ENCODE measurements around the gene TMEM170B. TPM values are rescaled to one million over a fixed set of nuclear protein-coding genes. Genes with fewer than 3 reads are reported as not detected.
A peak's percentile ranks its signal among the peaks of the same experiment; 100 is the strongest.

Gene TMEM170B
- total RNA-seq, 1 donor from 2014 or later, result 9.2 TPM

- H3K9me3 ChIP-seq, result no peaks in the 10 kb centered on the region
- DNase-seq (no peak), ATAC-seq (peak; percentile 81)
- H3K36me3 ChIP-seq, result no peaks in the 10 kb centered on the region
- peaks cover 10% of the 10 kb centered on the region for H3K4me1 ChIP-seq
- peak overlapping the region; percentile 43 for H3K27ac ChIP-seq
- H3K27me3 ChIP-seq, result no peaks in the 10 kb centered on the region
- H3K4me3 ChIP-seq, result no peak overlapping the region
- TF ChIP-seq, protein P1, sequence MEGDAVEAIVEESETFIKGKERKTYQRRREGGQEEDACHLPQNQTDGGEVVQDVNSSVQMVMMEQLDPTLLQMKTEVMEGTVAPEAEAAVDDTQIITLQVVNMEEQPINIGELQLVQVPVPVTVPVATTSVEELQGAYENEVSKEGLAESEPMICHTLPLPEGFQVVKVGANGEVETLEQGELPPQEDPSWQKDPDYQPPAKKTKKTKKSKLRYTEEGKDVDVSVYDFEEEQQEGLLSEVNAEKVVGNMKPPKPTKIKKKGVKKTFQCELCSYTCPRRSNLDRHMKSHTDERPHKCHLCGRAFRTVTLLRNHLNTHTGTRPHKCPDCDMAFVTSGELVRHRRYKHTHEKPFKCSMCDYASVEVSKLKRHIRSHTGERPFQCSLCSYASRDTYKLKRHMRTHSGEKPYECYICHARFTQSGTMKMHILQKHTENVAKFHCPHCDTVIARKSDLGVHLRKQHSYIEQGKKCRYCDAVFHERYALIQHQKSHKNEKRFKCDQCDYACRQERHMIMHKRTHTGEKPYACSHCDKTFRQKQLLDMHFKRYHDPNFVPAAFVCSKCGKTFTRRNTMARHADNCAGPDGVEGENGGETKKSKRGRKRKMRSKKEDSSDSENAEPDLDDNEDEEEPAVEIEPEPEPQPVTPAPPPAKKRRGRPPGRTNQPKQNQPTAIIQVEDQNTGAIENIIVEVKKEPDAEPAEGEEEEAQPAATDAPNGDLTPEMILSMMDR (IDR thresholded peaks at IDR 0.05), result no peak
- intact Hi-C loops (cut with DNase I), result no loop called here
Observed at GRCh38 chr6:11525468-11526155, 11.9 kb upstream of the TMEM170B start.

DNA sequence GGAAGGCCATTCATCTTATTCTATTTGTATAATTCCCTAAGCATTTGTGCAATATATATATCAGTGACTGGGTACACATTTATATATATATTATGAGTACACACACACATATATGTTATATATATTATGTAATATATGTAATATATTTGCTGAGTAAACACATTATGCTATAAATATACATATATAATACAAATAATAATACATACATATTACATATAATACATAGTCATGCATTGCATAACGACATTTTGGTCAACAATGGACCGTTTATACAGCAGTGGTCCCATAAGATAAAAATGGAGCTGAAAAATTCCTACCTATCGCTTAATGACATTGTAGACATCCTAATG lies 11.4 kb upstream of the TMEM170B start:
- no peak overlapping the region for H3K27ac ChIP-seq
- no peak overlapping the region for H3K4me3 ChIP-seq
- ATAC-seq, result no peak
- intact Hi-C loops (cut with DNase I), result no loop called here
- TF ChIP-seq, protein P1 (IDR thresholded peaks at IDR 0.05), result no peak
- no peaks in the 10 kb centered on the region for H3K9me3 ChIP-seq
- DNase-seq, result no peak
- H3K27me3 ChIP-seq, result no peaks in the 10 kb centered on the region
- H3K36me3 ChIP-seq, result no peaks in the 10 kb centered on the region
- peaks cover 10% of the 10 kb centered on the region for H3K4me1 ChIP-seq

GRCh38 chr6:11527274-11527870 lies 10.2 kb upstream of the TMEM170B start:
- no peak overlapping the region for H3K27ac ChIP-seq
- TF ChIP-seq, protein P1 (IDR thresholded peaks at IDR 0.05), result no peak
- no peaks in the 10 kb centered on the region for H3K9me3 ChIP-seq
- H3K4me1 ChIP-seq, result peaks cover 4% of the 10 kb centered on the region
- H3K36me3 ChIP-seq, result no peaks in the 10 kb centered on the region
- H3K27me3 ChIP-seq, result no peaks in the 10 kb centered on the region
- no peak overlapping the region for H3K4me3 ChIP-seq
- intact Hi-C loops (cut with DNase I), result no loop called here
- no peak for ATAC-seq
- no peak for DNase-seq

DNA sequence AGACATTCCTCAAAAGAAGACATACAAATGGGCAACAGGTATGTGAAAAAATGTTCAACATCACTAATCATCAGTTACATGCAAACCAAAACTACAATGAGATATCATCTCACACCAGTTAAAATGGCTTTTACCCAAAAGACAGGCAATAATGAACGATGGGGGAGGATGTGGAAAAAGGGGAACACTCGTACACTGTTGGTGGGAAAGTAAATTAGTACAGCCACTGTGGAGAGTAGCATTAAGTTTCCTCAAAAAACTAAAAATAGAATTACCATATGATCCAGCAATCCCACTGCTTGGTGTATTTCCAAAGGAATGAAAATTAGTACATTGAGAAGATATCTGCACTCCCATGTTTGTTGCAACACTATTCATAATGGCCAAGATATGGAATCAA lies 8.6 kb upstream of the TMEM170B start:
- intact Hi-C loops (cut with DNase I), result no loop called here
- TF ChIP-seq, protein P1 (IDR thresholded peaks at IDR 0.05), result no peak
- Histone ChIP-seq H3K9me3 (no peaks in the 10 kb centered on the region), H3K27ac (no peak overlapping the region), H3K36me3 (no peaks in the 10 kb centered on the region), H3K4me1 (no peaks in the 10 kb centered on the region), H3K4me3 (no peak overlapping the region), H3K27me3 (no peaks in the 10 kb centered on the region)
- DNase-seq, result no peak
- ATAC-seq, result no peak

DNA sequence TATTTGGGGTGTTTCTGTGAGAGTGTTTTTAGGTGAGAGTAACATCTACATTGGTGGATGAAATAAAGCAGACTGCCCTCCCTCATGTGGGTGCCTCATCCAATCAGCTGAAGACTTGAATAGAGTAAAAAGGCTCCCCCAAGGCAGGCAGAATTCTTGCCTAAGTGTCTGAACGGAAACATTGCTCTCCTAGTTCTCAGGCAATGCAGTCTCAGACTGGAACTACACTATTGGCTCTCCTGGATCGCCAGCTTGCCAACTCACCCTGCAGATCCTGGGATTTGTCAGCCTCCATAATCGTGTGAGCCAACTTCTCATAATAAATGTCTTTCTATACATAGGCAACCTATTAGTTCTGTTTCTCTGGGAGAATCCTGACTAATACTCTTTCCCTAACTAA lies 5.5 kb upstream of the TMEM170B start:
- no peak overlapping the region for H3K27ac ChIP-seq
- H3K4me1 ChIP-seq, result peaks cover 11% of the 10 kb centered on the region
- no peaks in the 10 kb centered on the region for H3K9me3 ChIP-seq
- H3K27me3 ChIP-seq, result no peaks in the 10 kb centered on the region
- intact Hi-C loops (cut with DNase I), result no loop called here
- TF ChIP-seq, protein P1 (IDR thresholded peaks at IDR 0.05), result no peak
- DNase-seq, result no peak
- no peak overlapping the region for H3K4me3 ChIP-seq
- no peak for ATAC-seq
- no peaks in the 10 kb centered on the region for H3K36me3 ChIP-seq
